Type B pancreatic cell (in vitro differentiated cells): Measurements from ENCODE around the gene ATRN. TPM values are rescaled to one million over a fixed set of nuclear protein-coding genes. Genes with fewer than 3 reads are reported as not detected.

Source experiments
- DNase-seq: peaks from one replicate; pipeline ENCODE4 v3.0.0; 2021; ENCODE audit warnings: mixed read lengths; ENCODE audit not compliant: unreplicated experiment; ENCODE audit errors: extremely low spot score
- H3K27ac Mint-ChIP-seq: 2 replicates; pipeline ENCODE4 v1.8.0; 2021; ENCODE audit warnings: mild to moderate bottlenecking, mixed read lengths
- H3K27me3 Mint-ChIP-seq: 2 replicates; pipeline ENCODE4 v1.8.0; 2021; ENCODE audit warnings: mixed read lengths
- H3K36me3 Mint-ChIP-seq: 2 replicates; pipeline ENCODE4 v1.8.0; 2021; ENCODE audit warnings: mixed read lengths
- H3K4me1 Mint-ChIP-seq: one replicate; pipeline ENCODE4 v1.8.0; 2021; ENCODE audit warnings: mixed read lengths; ENCODE audit not compliant: unreplicated experiment
- H3K4me3 Mint-ChIP-seq: 2 replicates; pipeline ENCODE4 v1.8.0; 2021; ENCODE audit warnings: mild to moderate bottlenecking, mixed read lengths
- H3K9me3 Mint-ChIP-seq: 2 replicates; pipeline ENCODE4 v1.8.0; 2021; ENCODE audit warnings: mixed read lengths
- CTCF ChIP-seq: fragments of 200-600 bp; sonication (generic); conservative IDR thresholded peaks from 2 replicates; pipeline ENCODE4 v1.5.0; 2021; ENCODE audit warnings: antibody characterized with exemption, mild to moderate bottlenecking
- total RNA-seq: library from RNA; stranded (reverse); gene quantifications from 2 replicates; pipeline ENCODE4 v1.2.1, GENCODE V29; 2021; ENCODE audit warnings: low replicate concordance

Gene ATRN
- total RNA-seq, 1 donor from 2014 or later, result 36.9 TPM

- H3K27me3 Mint-ChIP-seq, result peaks cover 48% of the 10 kb centered on the region
- H3K36me3 Mint-ChIP-seq, result no peaks in the 10 kb centered on the region
- H3K27ac Mint-ChIP-seq, result no peak overlapping the region
- no peak overlapping the region for H3K4me3 Mint-ChIP-seq
- H3K4me1 Mint-ChIP-seq, result no peaks in the 10 kb centered on the region
- TF ChIP-seq CTCF, result no peak
- H3K9me3 Mint-ChIP-seq, result no peaks in the 10 kb centered on the region
- DNase-seq, result no peak
Observed at GRCh38 chr20:3673221-3674070, 202.6 kb downstream of the ATRN start.

GRCh38 chr20:3674447-3674846 is 203.6 kb downstream of the ATRN start:
- no peak for TF ChIP-seq CTCF
- H3K4me3 Mint-ChIP-seq, result no peak overlapping the region
- H3K36me3 Mint-ChIP-seq, result no peaks in the 10 kb centered on the region
- no peaks in the 10 kb centered on the region for H3K9me3 Mint-ChIP-seq
- peaks cover 8% of the 10 kb centered on the region for H3K4me1 Mint-ChIP-seq
- no peak overlapping the region for H3K27ac Mint-ChIP-seq
- no peak for DNase-seq
- H3K27me3 Mint-ChIP-seq, result peaks cover 53% of the 10 kb centered on the region

GRCh38 chr20:3674995-3675900 is 204.4 kb downstream of the ATRN start:
- no peak overlapping the region for H3K27ac Mint-ChIP-seq
- no peak overlapping the region for H3K4me3 Mint-ChIP-seq
- no peaks in the 10 kb centered on the region for H3K9me3 Mint-ChIP-seq
- no peak for DNase-seq
- peaks cover 51% of the 10 kb centered on the region for H3K27me3 Mint-ChIP-seq
- no peak for TF ChIP-seq CTCF
- H3K36me3 Mint-ChIP-seq, result no peaks in the 10 kb centered on the region
- H3K4me1 Mint-ChIP-seq, result peaks cover 12% of the 10 kb centered on the region

GRCh38 chr20:3677733-3678132 is 206.9 kb downstream of the ATRN start:
- H3K36me3 Mint-ChIP-seq, result no peaks in the 10 kb centered on the region
- no peak overlapping the region for H3K27ac Mint-ChIP-seq
- H3K4me3 Mint-ChIP-seq, result no peak overlapping the region
- TF ChIP-seq CTCF, result no peak
- peaks cover 59% of the 10 kb centered on the region for H3K27me3 Mint-ChIP-seq
- no peak for DNase-seq
- no peaks in the 10 kb centered on the region for H3K9me3 Mint-ChIP-seq
- H3K4me1 Mint-ChIP-seq, result peaks cover 17% of the 10 kb centered on the region

GRCh38 chr20:3678198-3678597 is 207.4 kb downstream of the ATRN start:
- Mint-ChIP-seq H3K27me3 (peaks cover 59% of the 10 kb centered on the region), H3K4me3 (no peak overlapping the region), H3K36me3 (no peaks in the 10 kb centered on the region), H3K4me1 (peaks cover 17% of the 10 kb centered on the region), H3K27ac (no peak overlapping the region), H3K9me3 (no peaks in the 10 kb centered on the region)
- DNase-seq, result no peak
- TF ChIP-seq CTCF, result no peak
